Activated T-helper 9 cell treated with anti-CD3 and anti-CD28 coated beads, Interleukin-2, amount 50 U/mL, for 16 hours (primary cell): Measurements from ENCODE around the gene MAGI2.

Experiments used
- DNase-seq: peaks from one replicate; pipeline ENCODE4 v3.0.0-alpha.2; 2020; ENCODE audit warnings: low read depth

Gene MAGI2

GRCh38 chr7:78139335-78139734 is 1314.1 kb downstream of the MAGI2 start:
- no peak for DNase-seq

- DNase-seq: no peak
These were observed 1318.7 kb downstream of the MAGI2 start for GRCh38 chr7:78134774-78135173.

- no peak for DNase-seq
These were observed 1319.2 kb downstream of the MAGI2 start for GRCh38 chr7:78134256-78134655.

- no peak for DNase-seq
These were observed 1322.8 kb downstream of the MAGI2 start for GRCh38 chr7:78130446-78131215.

GRCh38 chr7:78129865-78130264 is 1323.6 kb downstream of the MAGI2 start:
- no peak for DNase-seq

- DNase-seq: no peak
These were observed 1326.5 kb downstream of the MAGI2 start for GRCh38 chr7:78127009-78127408.

GRCh38 chr7:78125884-78126283 is 1327.6 kb downstream of the MAGI2 start:
- no peak for DNase-seq

DNA sequence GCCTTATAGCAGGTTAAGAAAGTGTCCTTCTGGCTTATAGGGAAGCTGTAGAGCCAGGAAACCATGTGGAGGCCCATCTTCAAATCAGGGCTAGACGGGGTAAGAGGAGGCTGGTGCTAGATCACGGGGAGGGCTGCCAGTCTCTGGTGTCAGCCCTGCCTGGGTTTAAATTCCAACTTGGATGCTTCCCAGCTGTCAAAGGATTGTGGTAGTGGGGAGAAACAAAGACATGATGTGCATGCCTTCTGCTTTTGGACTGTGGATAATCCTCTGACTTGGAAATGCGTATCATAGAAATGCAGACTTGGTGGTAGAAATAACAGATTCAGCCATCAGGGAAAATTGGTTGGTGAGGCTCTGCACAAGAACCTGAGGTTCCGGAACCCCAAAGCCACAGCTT is 1329.3 kb downstream of the MAGI2 start:
- no peak for DNase-seq

- DNase-seq: no peak
These were observed 1331.6 kb downstream of the MAGI2 start for GRCh38 chr7:78121888-78122287.

DNA sequence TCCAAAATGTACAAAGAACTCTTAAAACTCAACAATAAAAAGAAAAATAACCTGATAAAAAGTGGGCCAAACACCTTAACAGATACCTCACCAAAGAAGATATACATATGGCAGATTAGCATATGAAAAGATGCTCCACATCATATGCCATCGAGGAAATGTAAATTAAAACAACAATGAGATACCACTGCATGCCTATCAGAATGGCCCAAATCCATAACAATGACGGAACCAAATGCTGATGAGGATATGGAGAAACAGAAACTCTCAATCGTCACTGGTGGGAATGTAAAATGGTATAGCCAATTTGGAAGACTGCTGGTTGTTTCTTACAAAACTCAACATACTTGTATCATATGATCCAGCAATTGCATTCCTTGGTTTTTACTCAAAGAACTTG is 1335.0 kb downstream of the MAGI2 start:
- no peak for DNase-seq

DNA sequence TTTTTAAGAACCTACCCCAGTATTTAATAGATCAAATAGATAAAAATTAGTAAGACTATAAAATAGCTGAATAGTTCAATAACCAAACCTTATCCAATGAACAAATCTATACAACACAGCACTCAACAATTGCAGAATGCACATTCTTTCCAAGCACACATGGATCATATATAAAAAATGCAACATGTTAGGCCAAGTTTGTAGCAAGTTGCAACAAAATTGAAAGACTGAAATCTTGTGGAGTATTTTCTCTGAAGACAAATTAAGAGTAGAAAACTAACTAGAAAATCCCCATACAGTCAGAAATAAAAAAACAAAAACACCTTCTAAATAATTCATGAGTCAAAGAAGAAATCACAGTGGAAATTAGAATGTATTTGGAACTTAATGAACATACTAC is 1337.6 kb downstream of the MAGI2 start:
- DNase-seq: no peak

DNA sequence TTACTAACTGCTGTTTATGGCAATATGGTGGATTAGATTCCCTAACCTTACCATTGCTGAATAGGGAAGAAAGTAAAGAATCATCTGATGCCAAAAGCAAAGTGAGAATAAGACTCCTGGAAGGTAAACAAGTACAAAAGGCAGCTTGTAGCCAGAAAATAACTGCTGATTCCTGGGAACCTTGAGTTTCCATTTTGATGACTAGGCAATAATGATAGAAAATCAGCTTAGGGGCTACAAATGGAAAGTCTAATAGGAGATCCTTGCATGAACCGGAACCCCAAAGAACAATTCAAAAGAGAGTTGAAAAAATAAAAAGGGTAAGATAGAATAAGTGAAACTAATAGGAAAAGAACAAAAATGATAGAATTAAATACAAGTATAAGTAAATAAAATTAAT is 1338.5 kb downstream of the MAGI2 start:
- DNase-seq: no peak

GRCh38 chr7:78112488-78112887 is 1341.0 kb downstream of the MAGI2 start:
- DNase-seq: no peak

DNA sequence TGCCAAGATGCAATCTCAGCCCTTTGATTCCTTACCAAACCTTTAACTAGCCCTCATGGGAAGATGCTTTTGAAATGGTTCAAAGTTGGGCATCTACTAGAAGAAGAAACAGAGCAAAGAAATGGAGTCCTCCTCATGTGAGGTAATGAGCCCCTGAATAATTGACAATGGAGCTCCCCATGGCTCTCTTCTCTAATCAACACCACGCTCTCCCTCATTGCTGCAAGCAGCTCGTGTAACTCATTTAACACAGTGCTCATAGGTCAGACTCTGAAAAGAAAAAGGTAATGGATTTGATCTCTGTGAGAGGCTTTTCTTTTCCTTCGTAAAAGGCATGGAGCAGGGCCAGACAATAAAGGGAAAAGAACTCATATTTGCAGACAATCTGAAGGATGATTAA is 1342.1 kb downstream of the MAGI2 start:
- DNase-seq: no peak

GRCh38 chr7:78103475-78103874 is 1350.0 kb downstream of the MAGI2 start:
- DNase-seq: no peak

GRCh38 chr7:78101076-78101475 is 1352.4 kb downstream of the MAGI2 start:
- no peak for DNase-seq

- no peak for DNase-seq
These were observed 1353.6 kb downstream of the MAGI2 start for GRCh38 chr7:78099715-78100394.

- DNase-seq: no peak
These were observed 1357.9 kb downstream of the MAGI2 start for GRCh38 chr7:78095549-78095948.

DNA sequence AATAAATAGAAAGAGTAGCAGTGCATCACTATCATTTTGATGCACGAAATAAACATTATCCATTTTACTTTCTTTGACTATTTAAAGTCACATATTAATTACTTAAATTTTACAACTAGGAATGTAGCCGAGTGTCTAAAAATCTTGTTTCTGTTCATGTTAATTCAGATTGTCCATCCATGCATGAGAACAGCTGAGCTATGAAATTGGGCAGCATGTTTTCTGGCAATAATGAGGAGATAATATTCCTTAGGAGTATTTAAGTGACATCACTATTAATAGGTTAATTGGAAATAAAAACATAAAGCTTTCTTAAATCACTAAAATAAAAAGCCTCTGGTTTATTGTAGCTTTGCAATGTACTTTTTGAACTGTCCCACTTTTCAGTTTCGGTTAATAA is 1361.1 kb downstream of the MAGI2 start:
- no peak for DNase-seq

DNA sequence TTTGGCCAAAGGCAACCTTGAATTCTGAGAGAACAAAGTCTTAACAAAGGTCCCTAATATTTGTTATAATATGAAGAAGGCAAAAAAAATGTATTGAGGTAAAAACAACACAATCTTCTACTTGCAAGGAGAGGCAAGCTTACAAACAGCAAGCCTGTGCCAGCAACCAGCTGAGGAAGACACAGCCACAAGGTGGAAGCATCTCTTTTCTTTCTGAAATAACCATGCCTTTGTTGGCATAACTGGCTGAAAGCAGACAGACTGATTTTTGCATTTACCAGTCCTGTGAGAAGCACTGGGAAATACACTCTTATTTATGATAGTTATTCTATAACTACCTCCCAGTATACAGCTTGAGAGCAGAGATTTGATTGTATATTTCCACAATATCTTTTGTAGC is 1362.9 kb downstream of the MAGI2 start:
- no peak for DNase-seq

DNA sequence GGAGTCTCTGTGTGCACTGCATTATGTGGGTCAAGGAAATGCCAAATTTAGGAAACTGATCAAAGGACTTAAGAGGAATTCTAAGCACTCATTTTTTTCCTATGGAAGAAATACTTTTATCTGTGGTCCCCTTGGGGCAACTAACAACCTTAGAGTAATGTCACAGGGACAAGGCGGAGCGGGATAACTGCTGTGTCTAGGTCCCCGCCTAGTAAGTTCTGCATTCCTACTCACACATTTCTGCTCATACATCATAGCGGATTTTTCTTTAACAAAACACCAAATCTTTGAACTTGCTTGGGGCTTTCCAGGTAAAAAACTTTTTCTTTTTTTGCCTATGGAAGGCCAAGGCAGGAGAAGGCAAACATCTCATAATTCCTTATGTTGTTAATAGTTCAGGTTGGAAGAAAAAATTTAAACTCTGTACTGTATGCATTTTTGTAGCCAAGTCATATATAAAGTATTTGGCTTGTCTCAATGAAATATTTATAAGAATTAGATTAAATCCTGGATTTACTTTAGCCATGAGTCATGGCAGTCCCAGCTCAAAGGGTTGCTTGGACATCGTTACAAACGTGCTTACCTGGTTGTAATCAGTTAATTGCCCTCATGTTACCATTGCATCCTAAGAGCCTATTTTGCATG is 1369.9 kb downstream of the MAGI2 start:
- no peak for DNase-seq

DNA sequence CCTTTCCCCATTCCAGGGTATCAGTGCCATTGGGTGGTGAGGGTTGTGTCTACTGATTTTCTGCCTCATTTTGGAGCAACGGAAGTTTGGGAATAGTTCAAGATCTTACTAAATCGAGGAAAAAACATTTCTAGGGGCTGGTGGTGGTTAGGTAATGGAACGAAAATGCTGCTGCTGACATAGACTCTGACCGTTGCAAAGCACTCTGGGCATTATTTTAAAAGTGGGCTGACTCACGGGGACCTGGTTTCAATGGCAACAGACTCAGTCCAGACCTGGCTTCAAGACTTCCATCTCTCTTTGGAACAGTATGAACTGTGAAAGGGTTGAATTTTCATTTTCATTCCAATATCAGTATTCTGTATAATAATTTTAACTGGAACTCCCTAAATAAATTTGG is 1370.9 kb downstream of the MAGI2 start:
- no peak for DNase-seq

- DNase-seq: no peak
These were observed 1371.6 kb downstream of the MAGI2 start for GRCh38 chr7:78081888-78082287.
